ENCODE data around the gene POM121L2. TPM values are rescaled to one million over a fixed set of nuclear protein-coding genes. Genes with fewer than 3 reads are reported as not detected.

POM121L2 gene
- total RNA-seq, 1 experiment from 2014 or later, result 0.12 TPM

Other genes with a start within 250 kb of the POM121L2 start
- 0.36 TPM in 1 of 2 replicates, not detected in the other for gene PRSS16, start 64.6 kb downstream of the POM121L2 start, total RNA-seq (2014; rRNA removed; shearing (Covaris generic))
- gene ZNF391, start 76.5 kb upstream of the POM121L2 start, total RNA-seq (2014; rRNA removed; shearing (Covaris generic)), result 2.5 and 3.7 TPM in 2 replicates
- gene ZNF184, start 160.8 kb upstream of the POM121L2 start, total RNA-seq (2014; rRNA removed; shearing (Covaris generic)), result 16.4 and 24.2 TPM in 2 replicates

Data from RPMI7951 (cell line).